CD8-positive, alpha-beta memory T cell (primary cell): ENCODE data around the gene DIP2A. TPM values are rescaled to one million over a fixed set of nuclear protein-coding genes. Genes with fewer than 3 reads are reported as not detected.

Experiments used
- CTCF ChIA-PET: fragments of 350-600 bp; sonication (Branson Sonifier 250); formaldehyde crosslinking; loops from one replicate; lab custom pipeline; 2021; ENCODE audit warnings: antibody characterized with exemption; lab: Charles Lee
- POLR2A ChIA-PET: fragments of 350-600 bp; sonication (Branson Sonifier 250); formaldehyde crosslinking; loops from one replicate; lab custom pipeline; 2021; ENCODE audit warnings: antibody characterized with exemption; lab: Charles Lee
- DNase-seq, 5 donors: peaks; one replicate each; pipeline versions ENCODE4 v3.0.0 to v3.0.0-alpha.2; 2020 to 2022; ENCODE audit warnings: mixed read lengths in 1 of 5
- H3K27ac ChIP-seq: one replicate; pipeline ENCODE4 v1.7.0; 2013; ENCODE audit warnings: low read depth, mild to moderate bottlenecking, low read length, moderate library complexity
- H3K27me3 ChIP-seq: 2 replicates; pipeline ENCODE4 v1.7.0; 2013; ENCODE audit warnings: low read length, mild to moderate bottlenecking; ENCODE audit not compliant: insufficient read depth, poor library complexity, severe bottlenecking
- H3K36me3 ChIP-seq: 2 replicates; pipeline ENCODE4 v1.7.0; 2013; ENCODE audit warnings: mild to moderate bottlenecking, low read length, moderate library complexity; ENCODE audit not compliant: insufficient read depth
- H3K4me1 ChIP-seq: 2 replicates; pipeline ENCODE4 v1.7.0; 2013; ENCODE audit warnings: mild to moderate bottlenecking, low read length, moderate library complexity; ENCODE audit not compliant: insufficient read depth
- H3K4me3 ChIP-seq: 2 replicates; pipeline ENCODE4 v1.7.0; 2013; ENCODE audit warnings: mild to moderate bottlenecking, low read length
- H3K9me3 ChIP-seq: 2 replicates; pipeline ENCODE4 v1.7.0; 2013; ENCODE audit warnings: mild to moderate bottlenecking, low read length
- H3K27ac Mint-ChIP-seq, 8 donors: one replicate each; pipeline ENCODE4 v1.8.0; 2020 to 2021; ENCODE audit warnings: mixed read lengths in 8 of 8, mild to moderate bottlenecking in 6 of 8, inconsistent platforms in 3 of 8, moderate library complexity in 3 of 8
- H3K27me3 Mint-ChIP-seq, 2 donors: one replicate each; pipeline ENCODE4 v1.8.0; 2020 to 2021; ENCODE audit warnings: mixed read lengths in 2 of 2, mild to moderate bottlenecking in 1 of 2, moderate library complexity in 1 of 2
- H3K36me3 Mint-ChIP-seq, 3 donors: one replicate each; pipeline ENCODE4 v1.8.0; 2020 to 2021; ENCODE audit warnings: mixed read lengths in 3 of 3, inconsistent platforms in 1 of 3, mild to moderate bottlenecking in 1 of 3
- H3K4me1 Mint-ChIP-seq, 3 donors: one replicate each; pipeline ENCODE4 v1.8.0; 2020 to 2021; ENCODE audit warnings: mixed read lengths in 3 of 3, inconsistent platforms in 1 of 3, mild to moderate bottlenecking in 1 of 3
- H3K4me3 Mint-ChIP-seq, 7 donors: one replicate each; pipeline ENCODE4 v1.8.0; 2020 to 2021; ENCODE audit warnings: mixed read lengths in 7 of 7, mild to moderate bottlenecking in 6 of 7, moderate library complexity in 4 of 7, inconsistent platforms in 2 of 7
- H3K9me3 Mint-ChIP-seq, 5 donors: one replicate each; pipeline ENCODE4 v1.8.0; 2020 to 2022; ENCODE audit warnings: mixed read lengths in 5 of 5, mild to moderate bottlenecking in 3 of 5, moderate library complexity in 2 of 5, inconsistent platforms in 1 of 5
- polyA plus RNA-seq: library from polyadenylated mRNA; unstranded; fragments of 300-500 nt; fragmentation: Illumina TruSeq; gene quantifications from one replicate; pipeline ENCODE4 v1.2.3, GENCODE V29; 2021
- total RNA-seq, 2 experiments: library from RNA; stranded (reverse); gene quantifications; one replicate each; pipeline ENCODE4 v1.2.3, GENCODE V29; 2021

The DIP2A gene
- total and polyA plus RNA-seq, 3 experiments from 2014 or later, result 29.7 to 32.6 (median 29.9) TPM

DNA sequence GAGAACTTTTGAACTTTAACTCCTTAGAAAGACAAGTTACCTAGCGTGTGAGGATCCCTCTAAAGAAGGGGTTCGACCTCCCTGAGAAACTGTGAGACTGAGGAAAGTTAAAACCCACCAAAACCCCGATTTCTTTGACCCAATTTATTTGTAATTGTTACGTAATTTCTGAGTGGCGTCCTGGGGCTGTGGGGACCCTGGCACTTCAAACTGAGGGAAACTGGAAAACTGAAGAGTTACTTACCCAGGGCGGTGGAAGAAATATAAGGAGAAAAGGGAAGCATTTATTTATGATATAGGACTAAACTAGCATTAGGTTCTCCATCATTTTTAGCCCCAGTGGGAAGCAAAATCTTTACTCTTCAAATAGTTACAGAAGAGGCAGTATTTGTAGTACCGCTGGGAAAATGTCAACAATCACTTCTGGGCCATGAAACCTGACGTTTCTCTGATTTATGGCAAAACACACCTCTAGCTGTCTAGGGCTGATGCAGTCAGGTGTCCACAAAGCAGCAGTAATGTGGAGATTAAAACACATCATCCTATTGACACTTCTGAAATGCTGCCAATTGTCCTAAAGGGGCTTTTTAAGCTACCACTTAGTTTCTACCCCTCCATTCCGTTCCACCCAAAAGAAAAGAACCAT, 145.8 kb downstream of the DIP2A start:
- Mint-ChIP-seq H3K9me3 (no peaks in the 10 kb centered on the region), H3K4me3 (peak overlapping the region in 6 of 7 donors; percentile 41 to 84 (median 70)), H3K4me1 (peaks cover 43 to 56% (median 46%) of the 10 kb centered on the region in 3 donors), H3K36me3 (no peaks in the 10 kb centered on the region), H3K27ac (peak overlapping the region in 7 of 8 donors; percentile 62 to 89 (median 82)), H3K27me3 (no peaks in the 10 kb centered on the region)
- peak in 1 of 5 donors; percentile 31 for DNase-seq
- H3K9me3 ChIP-seq, result no peaks in the 10 kb centered on the region
- POLR2A ChIA-PET, result no interaction called here
- no peaks in the 10 kb centered on the region for H3K27me3 ChIP-seq
- CTCF ChIA-PET, result interaction anchor here (1.2 kb wide), 1 partner anchor 30 kb away, joined by 4 read pairs; no protein-coding TSS in a partner anchor
- no peaks in the 10 kb centered on the region for H3K36me3 ChIP-seq
- peaks cover 38% of the 10 kb centered on the region for H3K4me1 ChIP-seq
- no peak overlapping the region for H3K4me3 ChIP-seq
- H3K27ac ChIP-seq, result no peak overlapping the region

DNA sequence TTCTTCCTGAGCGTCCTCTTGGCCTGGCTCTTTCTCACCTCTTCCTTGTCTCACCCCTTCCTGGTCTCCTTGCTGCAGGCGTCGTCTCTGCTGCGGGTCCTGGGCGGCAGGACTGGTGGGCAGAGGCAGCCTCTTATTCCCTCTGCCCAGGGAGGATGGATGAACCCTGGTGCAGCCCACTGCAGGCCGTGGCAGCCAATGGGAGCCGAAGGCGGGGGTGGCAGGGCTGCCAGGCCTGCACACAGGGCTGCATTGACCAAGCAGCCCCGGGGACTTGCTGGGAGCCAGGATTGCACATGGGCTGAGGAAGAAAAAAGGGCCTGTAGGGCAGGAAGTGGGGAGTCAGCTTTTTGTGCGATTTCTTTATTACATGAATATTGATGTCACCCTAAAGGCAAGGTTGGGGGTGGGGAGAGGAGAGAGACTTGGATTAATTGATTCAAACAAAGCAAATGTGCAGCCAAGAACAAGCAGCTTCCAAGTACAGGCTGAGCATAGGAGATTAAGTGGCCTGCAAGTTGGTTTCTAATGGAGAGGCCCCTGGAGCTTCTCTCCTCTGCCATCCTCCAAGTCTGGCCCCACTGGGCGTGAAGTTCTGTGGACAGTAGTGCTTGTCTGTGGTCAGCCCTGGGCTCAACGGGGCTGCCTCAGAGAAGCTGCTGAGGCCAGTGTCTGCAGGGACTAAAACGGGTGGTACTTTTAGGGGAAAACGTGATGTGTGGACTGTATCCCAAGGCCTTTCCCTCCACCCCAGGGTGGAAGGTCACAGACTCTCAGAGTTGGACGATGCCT, 146.5 kb downstream of the DIP2A start, which contains the start of gene S100B:
S100B (minus strand) TSS at position 108 of the 792 bp plus-strand sequence. CDS start 2,667 bp downstream, outside the sequence.
- H3K9me3 Mint-ChIP-seq, result peaks cover 0 to 4% (median 0%) of the 10 kb centered on the region in 5 donors
- H3K4me3 Mint-ChIP-seq, result peak within 1 kb of the TSS; percentile 20 to 84 (median 72)
- DNase-seq, result peak in 1 of 5 donors; percentile 57
- Histone ChIP-seq H3K4me1 (peaks cover 39% of the 10 kb centered on the region), H3K36me3 (no peaks in the 10 kb centered on the region), H3K27ac (no peak within 1 kb of the TSS), H3K9me3 (no peaks in the 10 kb centered on the region), H3K4me3 (peak within 1 kb of the TSS; percentile 27), H3K27me3 (no peaks in the 10 kb centered on the region)
- H3K36me3 Mint-ChIP-seq, result no peaks in the 10 kb centered on the region
- peak within 1 kb of the TSS; percentile 62 to 99 (median 88) for H3K27ac Mint-ChIP-seq
- no peaks in the 10 kb centered on the region for H3K27me3 Mint-ChIP-seq
- POLR2A ChIA-PET, result no interaction called here
- H3K4me1 Mint-ChIP-seq, result peaks cover 44 to 49% (median 45%) of the 10 kb centered on the region in 3 donors
- CTCF ChIA-PET, result interaction anchor here (1.2 kb wide), 1 partner anchor 29 kb away, joined by 4 read pairs; no protein-coding TSS in a partner anchor

GRCh38 chr21:46605767-46606426, 147.2 kb downstream of the DIP2A start:
- peaks cover 45% of the 10 kb centered on the region for H3K4me1 ChIP-seq
- Mint-ChIP-seq H3K9me3 (peaks cover 0 to 7% (median 3%) of the 10 kb centered on the region in 5 donors), H3K36me3 (peaks cover 0 to 2% (median 0%) of the 10 kb centered on the region in 3 donors), H3K27ac (peak overlapping the region; percentile 62 to 99 (median 87)), H3K4me1 (peaks cover 45 to 48% (median 47%) of the 10 kb centered on the region in 3 donors), H3K27me3 (no peaks in the 10 kb centered on the region), H3K4me3 (peak overlapping the region; percentile 20 to 84 (median 72))
- CTCF ChIA-PET, result interaction anchor here (1.0 to 1.2 kb wide), 4 partner anchors 9 to 375 kb away, joined by 3 to 4 read pairs (median 3); no protein-coding TSS in a partner anchor
- peak; percentile 25 to 71 (median 56) for DNase-seq
- H3K27me3 ChIP-seq, result no peaks in the 10 kb centered on the region
- peak overlapping the region; percentile 27 for H3K4me3 ChIP-seq
- H3K9me3 ChIP-seq, result peaks cover 6% of the 10 kb centered on the region
- no peaks in the 10 kb centered on the region for H3K36me3 ChIP-seq
- POLR2A ChIA-PET, result interaction anchor here (0.6 kb wide), 1 partner anchor 16 kb away, joined by 3 read pairs; no protein-coding TSS in a partner anchor
- no peak overlapping the region for H3K27ac ChIP-seq

GRCh38 chr21:46606427-46606813, 147.7 kb downstream of the DIP2A start:
- H3K27ac Mint-ChIP-seq, result peak overlapping the region in 7 of 8 donors; percentile 62 to 99 (median 86)
- POLR2A ChIA-PET, result interaction anchor here (0.6 kb wide), 1 partner anchor 15 kb away, joined by 3 read pairs; no protein-coding TSS in a partner anchor

DNA sequence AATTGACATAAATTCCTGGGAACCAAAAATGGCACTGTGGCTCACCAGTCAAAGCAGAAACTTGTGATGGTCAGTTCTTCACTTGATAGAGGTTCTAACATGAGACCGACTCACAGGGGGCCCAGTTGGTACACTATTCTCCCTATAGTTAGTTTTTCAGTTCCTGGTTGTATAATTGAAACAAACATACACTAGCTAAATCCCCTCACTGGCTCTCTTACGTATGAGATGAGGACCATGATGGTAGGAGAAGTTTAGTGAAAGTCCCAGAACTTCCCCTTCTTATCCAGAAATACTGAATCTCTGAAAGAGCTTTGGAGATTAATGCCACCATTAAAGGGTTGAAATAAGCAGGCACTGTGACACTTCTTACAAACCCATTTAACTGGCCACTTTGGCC, 148.9 kb downstream of the DIP2A start:
- CTCF ChIA-PET, result interaction anchor here (1.6 kb wide), 1 partner anchor 28 kb away, joined by 6 read pairs; the partner anchor contains the start of gene PRMT2
- Mint-ChIP-seq H3K27ac (peak overlapping the region in 5 of 8 donors; percentile 27 to 79 (median 59)), H3K9me3 (peaks cover 2 to 12% (median 7%) of the 10 kb centered on the region in 5 donors), H3K4me3 (peak overlapping the region in 1 of 7 donors; percentile 33), H3K4me1 (peaks cover 41 to 46% (median 43%) of the 10 kb centered on the region in 3 donors), H3K36me3 (peaks cover 0 to 11% (median 0%) of the 10 kb centered on the region in 3 donors), H3K27me3 (no peaks in the 10 kb centered on the region)
- Histone ChIP-seq H3K4me1 (peaks cover 45% of the 10 kb centered on the region), H3K36me3 (no peaks in the 10 kb centered on the region), H3K27ac (no peak overlapping the region), H3K27me3 (no peaks in the 10 kb centered on the region), H3K9me3 (peaks cover 6% of the 10 kb centered on the region), H3K4me3 (no peak overlapping the region)
- POLR2A ChIA-PET, result no interaction called here
- DNase-seq, result no peak

More at GRCh38 chr21:46606427-46606813, 147.7 kb downstream of the DIP2A start:
- CTCF ChIA-PET, result interaction anchor here (1.0 to 1.2 kb wide), 3 partner anchors 8 to 376 kb away, joined by 3 read pairs; no protein-coding TSS in a partner anchor
- no peak for DNase-seq
- peak overlapping the region; percentile 20 to 84 (median 72) for H3K4me3 Mint-ChIP-seq
- peaks cover 45 to 48% (median 47%) of the 10 kb centered on the region in 3 donors for H3K4me1 Mint-ChIP-seq
- no peaks in the 10 kb centered on the region for H3K27me3 ChIP-seq
- H3K4me1 ChIP-seq, result peaks cover 45% of the 10 kb centered on the region
- H3K4me3 ChIP-seq, result no peak overlapping the region
- H3K27ac ChIP-seq, result no peak overlapping the region
- no peaks in the 10 kb centered on the region for H3K36me3 ChIP-seq
- H3K27me3 Mint-ChIP-seq, result no peaks in the 10 kb centered on the region
- H3K36me3 Mint-ChIP-seq, result peaks cover 0 to 4% (median 0%) of the 10 kb centered on the region in 3 donors
- H3K9me3 ChIP-seq, result peaks cover 6% of the 10 kb centered on the region
- peaks cover 0 to 8% (median 3%) of the 10 kb centered on the region in 5 donors for H3K9me3 Mint-ChIP-seq

GRCh38 chr21:46608672-46609111, 150.0 kb downstream of the DIP2A start:
- no peak overlapping the region for H3K27ac Mint-ChIP-seq
- no peak overlapping the region for H3K4me3 Mint-ChIP-seq
- no peaks in the 10 kb centered on the region for H3K27me3 ChIP-seq
- no peak overlapping the region for H3K4me3 ChIP-seq
- H3K4me1 Mint-ChIP-seq, result peaks cover 41 to 45% (median 42%) of the 10 kb centered on the region in 3 donors
- no peaks in the 10 kb centered on the region for H3K27me3 Mint-ChIP-seq
- H3K36me3 Mint-ChIP-seq, result peaks cover 0 to 11% (median 0%) of the 10 kb centered on the region in 3 donors
- no peaks in the 10 kb centered on the region for H3K36me3 ChIP-seq
- no peak for DNase-seq
- peaks cover 45% of the 10 kb centered on the region for H3K4me1 ChIP-seq
- no peak overlapping the region for H3K27ac ChIP-seq
- peaks cover 6% of the 10 kb centered on the region for H3K9me3 ChIP-seq
- H3K9me3 Mint-ChIP-seq, result peaks cover 2 to 12% (median 7%) of the 10 kb centered on the region in 5 donors
- CTCF ChIA-PET, result interaction anchor here (1.6 kb wide), 1 partner anchor 27 kb away, joined by 6 read pairs; the partner anchor contains the start of gene PRMT2
- POLR2A ChIA-PET, result no interaction called here
